Tibial nerve (tissue), 4 donors: Measurements from ENCODE around the gene TBL3. TPM values are rescaled to one million over a fixed set of nuclear protein-coding genes. Genes with fewer than 3 reads are reported as not detected.

Experiments used
- DNase-seq, 2 donors: peaks; one replicate each; pipeline ENCODE4 v3.0.0-alpha.2; 2019; ENCODE audit warnings: low spot score in 2 of 2
- H3K27ac ChIP-seq, 4 donors: fragments of 200-600 bp; sonication (generic) in 3 of 4; one replicate each; pipeline ENCODE4 v1.5.1; 2017 to 2019; ENCODE audit warnings: mild to moderate bottlenecking in 1 of 4
- H3K27me3 ChIP-seq, 2 donors: fragments of 200-600 bp; sonication (generic) in 1 of 2; one replicate each; pipeline versions ENCODE4 v1.5.1 to v1.6.0; 2017 to 2019
- H3K36me3 ChIP-seq, 3 donors: fragments of 200-600 bp; sonication (generic); one replicate each; pipeline ENCODE4 v1.5.1; 2018 to 2019
- H3K4me1 ChIP-seq, 4 donors: fragments of 200-600 bp; sonication (generic) in 3 of 4; one replicate each; pipeline ENCODE4 v1.5.1; 2017 to 2019
- H3K4me3 ChIP-seq, 4 donors: fragments of 200-600 bp; sonication (generic) in 3 of 4; one replicate each; pipeline ENCODE4 v1.5.1; 2017 to 2019; ENCODE audit warnings: mild to moderate bottlenecking in 1 of 4, moderate library complexity in 1 of 4
- H3K9me3 ChIP-seq, 4 donors: fragments of 200-600 bp; sonication (generic) in 3 of 4; one replicate each; pipeline ENCODE4 v1.5.1; 2017 to 2019
- CTCF ChIP-seq, 5 experiments: fragments of 200-600 bp in 3 of 5; fragments of 450-650 bp in 2 of 5; sonication (generic) in 3 of 5; IDR thresholded peaks; one replicate each; pipeline ENCODE4 v1.5.1; 2016 to 2019; ENCODE audit warnings: antibody characterized with exemption in 5 of 5, mild to moderate bottlenecking in 3 of 5, moderate library complexity in 2 of 5
- EP300 ChIP-seq, 2 donors: sonication (generic); formaldehyde crosslinking; IDR thresholded peaks; one replicate each; pipeline ENCODE4 v1.6.1; 2017; ENCODE audit warnings: antibody characterized with exemption in 2 of 2, mild to moderate bottlenecking in 1 of 2
- POLR2A ChIP-seq, 2 donors: fragments of 450-650 bp; IDR thresholded peaks; one replicate each; pipeline ENCODE4 v1.6.1; 2017; ENCODE audit warnings: antibody characterized with exemption in 2 of 2, mild to moderate bottlenecking in 2 of 2, moderate library complexity in 2 of 2
- WGBS, 2 donors: methylation state at CpG; one replicate each; pipeline ENCODE4 v1.1.5; 2018; 5-methylcytosine and 5-hydroxymethylcytosine counted together
- total RNA-seq, 4 donors: library from RNA; depleted of rRNA; stranded (reverse); fragments of >200 nt; gene quantifications; one replicate each; pipeline ENCODE4 v1.1.0, GENCODE V29; 2016

TBL3 gene
- total RNA-seq, 4 donors from 2014 or later: 37.6 to 70.8 (median 46.2) TPM

- H3K36me3 ChIP-seq: peaks cover 7 to 26% (median 16%) of the 10 kb centered on the region in 3 donors
- WGBS, 2 donors: 0% methylated on average over 4 to 46 of the region's 97 CpGs
- peak within 1 kb of the TSS; percentile 74 to 93 (median 81) for H3K4me3 ChIP-seq
- H3K4me1 ChIP-seq: peaks cover 0 to 47% (median 33%) of the 10 kb centered on the region in 4 donors
- no peaks in the 10 kb centered on the region for H3K27me3 ChIP-seq
- peak; percentile 98 to 99 for DNase-seq
- peak within 1 kb of the TSS; percentile 78 to 99 (median 94) for H3K27ac ChIP-seq
- no peaks in the 10 kb centered on the region for H3K9me3 ChIP-seq
- TF ChIP-seq CTCF (IDR thresholded peaks at IDR 0.05): peak in 2 of 5 experiments; percentile 33 to 55
- peak; percentile 85 to 95 for TF ChIP-seq POLR2A (IDR thresholded peaks at IDR 0.05)
- TF ChIP-seq EP300 (IDR thresholded peaks at IDR 0.05): peak; percentile 80 to 100
These were observed 7.1 kb upstream of the TBL3 start, which contains the start of gene RPS2 for GRCh38 chr16:1964506-1965395. RPS2 (minus strand) TSS chr16:1964826; CDS start chr16:1964625, 201 bp downstream.

DNA sequence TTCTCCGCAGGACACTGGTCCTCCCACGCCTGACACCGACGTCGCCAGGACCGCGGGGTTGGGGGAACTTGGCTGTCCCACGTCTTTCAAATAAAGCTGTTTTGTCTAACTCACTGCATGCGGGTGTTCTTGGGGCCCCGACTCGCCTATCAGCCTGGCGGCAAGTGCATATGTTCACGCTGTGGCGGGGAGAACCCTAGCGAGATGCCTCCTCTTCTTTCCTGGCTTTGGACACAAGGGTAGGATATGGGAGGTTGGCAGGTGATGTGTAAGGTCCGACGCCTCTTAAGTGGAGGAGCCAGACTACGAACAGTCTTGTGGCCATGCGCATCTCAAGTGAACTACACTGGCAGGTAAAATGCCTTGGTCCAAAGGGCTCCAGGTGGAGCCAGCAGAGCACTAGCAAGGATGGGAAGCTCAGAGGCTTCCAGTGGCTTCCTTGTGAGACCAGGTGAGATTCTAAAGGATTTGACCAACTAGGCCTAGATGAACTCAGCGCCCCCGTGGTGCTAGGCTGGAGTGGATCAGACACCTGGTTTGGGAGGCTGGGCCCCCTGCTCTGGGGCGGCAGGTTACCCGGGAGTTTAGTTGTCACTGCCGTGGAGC lies 6.4 kb upstream of the TBL3 start:
- Histone ChIP-seq H3K9me3 (no peaks in the 10 kb centered on the region), H3K27me3 (no peaks in the 10 kb centered on the region), H3K27ac (peak overlapping the region; percentile 78 to 99 (median 94)), H3K36me3 (peaks cover 7 to 26% (median 16%) of the 10 kb centered on the region in 3 donors), H3K4me3 (peak overlapping the region; percentile 74 to 93 (median 81)), H3K4me1 (peaks cover 0 to 41% (median 28%) of the 10 kb centered on the region in 4 donors)
- 22 to 25% methylated on average over 23 to 24 of the region's 24 CpGs for WGBS, 2 donors
- no peak for DNase-seq
- TF ChIP-seq EP300 (IDR thresholded peaks at IDR 0.05) (no peak), CTCF (IDR thresholded peaks at IDR 0.05) (no peak), POLR2A (IDR thresholded peaks at IDR 0.05) (no peak)

GRCh38 chr16:1966460-1966859 lies 5.4 kb upstream of the TBL3 start, which contains the start of gene RNF151:
RNF151 (plus strand) TSS chr16:1966856; CDS start chr16:1966882, 26 bp downstream.
- H3K27me3 ChIP-seq: no peaks in the 10 kb centered on the region
- H3K36me3 ChIP-seq: peaks cover 4 to 18% (median 15%) of the 10 kb centered on the region in 3 donors
- peak within 1 kb of the TSS; percentile 74 to 93 (median 81) for H3K4me3 ChIP-seq
- no peak for DNase-seq
- H3K27ac ChIP-seq: peak within 1 kb of the TSS; percentile 78 to 99 (median 94)
- H3K9me3 ChIP-seq: no peaks in the 10 kb centered on the region
- peaks cover 0 to 40% (median 28%) of the 10 kb centered on the region in 4 donors for H3K4me1 ChIP-seq
- 91 to 96% methylated on average over 6 of the region's 6 CpGs for WGBS, 2 donors
- TF ChIP-seq POLR2A (IDR thresholded peaks at IDR 0.05) (no peak), EP300 (IDR thresholded peaks at IDR 0.05) (no peak), CTCF (IDR thresholded peaks at IDR 0.05) (no peak)

DNA sequence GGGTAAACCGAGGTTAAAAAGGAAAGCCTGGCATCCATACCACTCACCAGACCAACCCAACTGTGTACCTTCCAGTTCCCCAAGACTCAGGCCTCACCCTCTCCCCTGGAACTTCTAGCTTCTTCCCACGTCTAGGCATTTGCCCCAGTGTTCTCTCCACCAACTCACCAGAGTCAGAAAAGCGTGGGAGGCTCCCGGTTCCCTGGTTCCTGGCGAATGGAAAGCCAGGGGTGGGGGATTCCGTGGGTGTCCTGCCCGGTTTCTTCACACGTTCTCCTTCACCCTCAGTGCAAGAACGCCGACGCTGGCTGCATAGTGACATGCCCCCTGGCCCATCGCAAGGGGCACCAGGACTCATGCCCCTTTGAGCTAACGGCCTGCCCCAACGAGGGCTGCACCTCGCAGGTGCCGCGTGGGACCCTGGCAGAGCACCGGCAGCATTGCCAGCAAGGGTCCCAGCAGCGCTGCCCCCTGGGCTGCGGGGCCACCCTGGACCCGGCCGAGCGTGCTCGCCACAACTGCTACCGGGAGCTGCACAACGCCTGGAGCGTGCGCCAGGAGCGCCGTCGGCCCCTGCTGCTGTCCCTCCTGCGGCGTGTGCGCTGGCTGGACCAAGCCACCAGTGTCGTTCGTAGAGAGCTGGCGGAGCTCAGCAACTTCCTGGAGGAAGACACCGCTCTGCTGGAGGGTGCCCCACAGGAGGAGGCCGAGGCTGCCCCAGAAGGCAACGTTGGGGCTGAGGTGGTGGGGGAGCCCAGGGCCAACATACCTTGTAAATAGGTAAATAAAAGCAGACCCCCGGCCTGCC lies 3.5 kb upstream of the TBL3 start:
- no peak for DNase-seq
- Histone ChIP-seq H3K27ac (no peak overlapping the region), H3K36me3 (no peaks in the 10 kb centered on the region), H3K9me3 (no peaks in the 10 kb centered on the region), H3K27me3 (no peaks in the 10 kb centered on the region), H3K4me1 (peaks cover 0 to 38% (median 34%) of the 10 kb centered on the region in 4 donors), H3K4me3 (no peak overlapping the region)
- 84 to 86% methylated on average over 35 to 37 of the region's 41 CpGs for WGBS, 2 donors
- TF ChIP-seq CTCF (IDR thresholded peaks at IDR 0.05) (no peak), POLR2A (IDR thresholded peaks at IDR 0.05) (no peak)
